Cardiac muscle cell (in vitro differentiated cells and primary cell): ENCODE data around the gene LRRC37A3. TPM values are rescaled to one million over a fixed set of nuclear protein-coding genes. Genes with fewer than 3 reads are reported as not detected.
"Not testable (repeated sequence)": the region's sequence is repeated elsewhere in the genome, so short reads cannot be mapped to it uniquely, and the experiment has no call there.

Experiments used
- DNase-seq, 2 donors: peaks; one replicate each; pipeline versions ENCODE4 v3.0.0 to v3.0.0-alpha.2; 2010 to 2017; ENCODE audit warnings: low read depth in 1 of 2, low spot score in 1 of 2
- H3K27ac ChIP-seq: fragments of 200-600 bp; sonication (generic); 2 replicates; pipeline ENCODE4 v1.5.1; 2016
- H3K27me3 ChIP-seq: fragments of 200-600 bp; sonication (generic); 2 replicates; pipeline ENCODE4 v1.6.0; 2016; ENCODE audit warnings: control low read depth
- H3K36me3 ChIP-seq: fragments of 200-600 bp; sonication (generic); 2 replicates; pipeline ENCODE4 v1.5.1; 2016; ENCODE audit warnings: control low read depth
- H3K4me1 ChIP-seq: fragments of 200-600 bp; sonication (generic); 2 replicates; pipeline ENCODE4 v1.8.1; 2017; ENCODE audit warnings: low read depth, mild to moderate bottlenecking, mixed run types
- H3K4me3 ChIP-seq: fragments of 200-600 bp; sonication (generic); 2 replicates; pipeline ENCODE4 v1.5.1; 2016; ENCODE audit warnings: mild to moderate bottlenecking
- H3K9me3 ChIP-seq: fragments of 200-600 bp; sonication (generic); 2 replicates; pipeline ENCODE4 v1.5.1; 2017; ENCODE audit warnings: low read depth, mild to moderate bottlenecking, control low read depth
- polyA plus RNA-seq: library from polyadenylated mRNA; unstranded; fragments of >200 nt; fragmentation: Nextera tagmentation; extraction: Ambion mirVana; gene quantifications from 2 replicates; pipeline ENCODE4 v1.2.1, GENCODE V29; 2016
- total RNA-seq: library from RNA; depleted of rRNA; stranded (reverse); fragments of >200 nt; gene quantifications from 2 replicates; pipeline ENCODE4 v1.2.3, GENCODE V29; 2016

Gene LRRC37A3
- total and polyA plus RNA-seq, 2 experiments from 2014 or later: 3.3 to 6.4 TPM

DNA sequence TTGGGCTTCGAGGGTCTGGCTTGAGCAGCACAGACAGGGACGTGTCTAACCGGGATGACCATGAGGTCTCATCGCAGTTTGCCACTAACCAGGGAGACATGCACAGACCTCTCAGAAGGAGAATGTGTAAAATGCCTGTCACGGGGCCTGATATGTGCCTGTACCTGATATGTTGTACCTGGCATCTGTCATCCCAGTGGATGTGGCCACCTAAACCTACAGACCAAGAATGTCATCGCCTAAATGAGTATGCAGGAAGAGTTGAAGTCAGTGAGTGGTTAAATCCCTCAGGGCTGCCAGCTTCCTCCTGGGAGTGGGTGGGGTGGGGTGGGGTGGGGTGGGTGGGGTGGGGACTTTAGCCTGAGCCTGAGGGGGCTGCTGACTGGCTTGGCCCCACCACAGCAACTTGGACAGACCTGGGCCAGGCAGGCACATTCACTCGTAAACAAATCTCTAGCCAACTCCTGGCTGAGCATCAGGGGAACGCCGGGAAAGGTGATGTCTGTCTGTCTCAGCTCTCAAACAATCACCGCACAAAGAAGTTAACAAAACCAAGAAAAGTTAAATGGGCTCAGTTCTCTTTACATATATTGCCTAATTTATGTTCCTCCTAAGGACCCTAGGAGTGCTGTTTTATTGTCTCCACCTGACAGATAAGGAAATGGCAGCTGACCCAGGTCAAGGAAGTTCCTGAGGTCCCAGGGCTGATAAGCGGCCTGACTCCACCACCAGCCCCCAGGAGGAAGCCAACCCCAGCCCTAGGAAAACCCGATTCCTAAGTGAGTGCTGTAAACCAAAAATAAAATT, 89.3 kb downstream of the LRRC37A3 start:
- not testable (repeated sequence) for H3K9me3 ChIP-seq, H3K36me3 ChIP-seq, H3K4me3 ChIP-seq, DNase-seq, H3K27me3 ChIP-seq
- Histone ChIP-seq H3K27ac (peak overlapping the region; percentile 60), H3K4me1 (peaks cover 18% of the 10 kb centered on the region)

- DNase-seq, H3K27ac ChIP-seq, H3K9me3 ChIP-seq, H3K4me3 ChIP-seq, H3K27me3 ChIP-seq, H3K36me3 ChIP-seq: not testable (repeated sequence)
- peaks cover 18% of the 10 kb centered on the region for H3K4me1 ChIP-seq
Observed at GRCh38 chr17:64829068-64829467, 90.2 kb downstream of the LRRC37A3 start.

- not testable (repeated sequence) for H3K27me3 ChIP-seq, H3K9me3 ChIP-seq, H3K4me1 ChIP-seq, H3K27ac ChIP-seq, H3K36me3 ChIP-seq, DNase-seq, H3K4me3 ChIP-seq
Observed at GRCh38 chr17:64818904-64819303, 100.4 kb downstream of the LRRC37A3 start.

DNA sequence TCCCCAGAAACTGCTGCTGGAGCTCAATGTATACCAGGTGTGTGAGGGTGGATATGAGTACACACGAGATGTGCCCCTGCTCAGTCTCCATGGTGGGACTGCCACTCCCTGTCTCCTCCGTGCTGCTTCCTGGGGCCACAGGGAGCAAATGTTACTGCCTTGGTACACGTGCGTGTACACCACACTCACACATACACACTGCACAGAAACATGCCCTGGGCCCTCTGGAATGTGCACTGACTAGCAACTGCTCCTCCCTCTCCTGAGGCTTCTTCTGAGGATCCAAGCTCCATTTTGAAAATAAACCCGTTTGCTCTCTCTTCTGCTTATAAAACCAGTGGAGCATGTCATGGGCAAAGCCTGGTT, 103.5 kb downstream of the LRRC37A3 start:
- not testable (repeated sequence) for H3K36me3 ChIP-seq, H3K27ac ChIP-seq, H3K27me3 ChIP-seq, H3K4me3 ChIP-seq, DNase-seq, H3K4me1 ChIP-seq, H3K9me3 ChIP-seq

GRCh38 chr17:64814993-64815832, 104.1 kb downstream of the LRRC37A3 start:
- DNase-seq, H3K4me1 ChIP-seq, H3K27ac ChIP-seq: not testable (repeated sequence)

GRCh38 chr17:64808178-64808977, 110.9 kb downstream of the LRRC37A3 start:
- H3K9me3 ChIP-seq, H3K36me3 ChIP-seq, H3K4me1 ChIP-seq, H3K27ac ChIP-seq, H3K4me3 ChIP-seq, H3K27me3 ChIP-seq: not testable (repeated sequence)
- peak in 1 of 2 donors; percentile 28 for DNase-seq

More at GRCh38 chr17:64814993-64815832, 104.1 kb downstream of the LRRC37A3 start:
- not testable (repeated sequence) for H3K4me3 ChIP-seq, H3K27me3 ChIP-seq, H3K9me3 ChIP-seq, H3K36me3 ChIP-seq

Other genes with a start within 250 kb of the LRRC37A3 start
- gene GNA13, start 137.3 kb upstream of the LRRC37A3 start, total RNA-seq: 22.7 and 30.9 TPM in 2 replicates
- 18.0 and 21.0 TPM in 2 replicates for gene GNA13, start 137.3 kb upstream of the LRRC37A3 start, polyA plus RNA-seq
- gene RGS9, start 217.9 kb upstream of the LRRC37A3 start, total RNA-seq: 4.1 and 4.7 TPM in 2 replicates
- gene RGS9, start 217.9 kb upstream of the LRRC37A3 start, polyA plus RNA-seq: 5.5 and 8.5 TPM in 2 replicates